GM19025 (cell line): ENCODE data around the gene WDCP.

ENCODE experiments used
- ATAC-seq: cut with Tn5 transposase; IDR thresholded peaks from one replicate; pipeline ENCODE4 v1.9.1; 2021; ENCODE audit warnings: mild to moderate bottlenecking, low read depth, moderate library complexity; ENCODE audit not compliant: unreplicated experiment

The WDCP gene

DNA sequence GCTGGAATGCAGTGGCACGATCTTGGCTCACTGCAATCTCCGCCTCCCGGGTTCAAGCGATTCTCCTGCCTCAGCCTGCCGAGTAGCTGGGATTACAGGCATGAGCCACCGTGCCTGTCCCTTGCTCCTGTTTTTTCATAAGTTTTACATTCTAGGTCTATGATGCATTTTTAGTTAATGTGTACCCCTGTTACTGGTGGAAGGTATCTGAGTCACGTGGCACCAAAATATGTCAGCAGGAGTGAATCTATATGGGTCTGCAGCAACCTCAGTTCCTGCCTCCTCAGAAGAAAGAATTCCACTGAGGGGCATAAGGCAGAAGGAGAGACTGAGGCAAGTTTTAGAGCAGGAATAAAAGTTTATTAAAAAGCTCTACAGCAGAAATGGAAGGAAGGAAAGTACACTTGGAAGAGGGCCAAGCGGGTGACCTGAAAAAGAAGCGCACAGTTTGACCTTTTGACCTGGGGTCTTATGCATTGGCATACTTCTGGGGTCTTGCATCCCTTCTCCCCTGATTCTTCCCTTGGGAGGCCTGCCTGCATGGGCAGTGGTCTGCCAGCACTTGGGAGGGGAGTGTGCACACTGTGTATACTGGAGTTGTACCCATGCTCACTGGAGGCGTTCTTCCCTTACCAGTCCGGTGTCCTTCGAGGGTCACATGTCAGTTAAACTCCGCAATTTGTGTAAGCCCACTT, 38.4 kb downstream of the WDCP start:
- no peak for ATAC-seq

DNA sequence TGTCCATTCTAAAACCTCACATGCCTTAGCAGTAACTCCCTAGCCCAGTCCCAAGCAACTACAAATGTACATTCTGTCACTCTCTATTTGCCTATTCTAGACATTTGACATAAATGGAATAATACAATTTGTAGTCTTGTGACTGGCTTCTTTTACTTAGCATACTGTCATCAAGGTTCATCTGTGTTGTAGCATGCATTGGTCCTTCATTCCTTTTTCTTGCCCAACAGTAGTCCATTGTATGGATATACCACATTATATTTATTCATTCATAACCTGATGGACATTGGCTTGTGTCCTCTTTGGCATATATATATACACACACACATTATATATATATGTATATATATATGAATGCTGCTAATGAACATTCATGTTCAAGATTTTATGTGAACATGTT, 39.5 kb downstream of the WDCP start:
- ATAC-seq, result no peak

DNA sequence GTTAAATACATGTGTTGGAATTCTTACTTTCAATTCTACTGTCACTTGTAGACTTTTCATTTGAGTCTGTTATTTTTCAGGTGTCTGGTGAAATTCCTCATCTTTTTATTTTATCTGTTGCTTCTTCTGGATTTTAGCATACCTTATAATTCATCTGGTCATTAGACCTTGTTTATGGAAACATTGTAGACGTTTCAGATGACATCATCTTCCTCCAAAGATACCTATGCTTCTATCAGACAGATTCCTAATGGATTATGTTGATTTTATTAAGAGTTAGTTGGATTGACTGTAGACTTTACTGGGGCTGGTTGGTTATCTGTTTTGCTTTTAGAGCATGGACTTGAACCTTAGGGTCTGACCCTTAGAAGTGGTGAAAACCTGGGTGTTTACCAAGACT, 52.6 kb downstream of the WDCP start:
- ATAC-seq, result no peak

DNA sequence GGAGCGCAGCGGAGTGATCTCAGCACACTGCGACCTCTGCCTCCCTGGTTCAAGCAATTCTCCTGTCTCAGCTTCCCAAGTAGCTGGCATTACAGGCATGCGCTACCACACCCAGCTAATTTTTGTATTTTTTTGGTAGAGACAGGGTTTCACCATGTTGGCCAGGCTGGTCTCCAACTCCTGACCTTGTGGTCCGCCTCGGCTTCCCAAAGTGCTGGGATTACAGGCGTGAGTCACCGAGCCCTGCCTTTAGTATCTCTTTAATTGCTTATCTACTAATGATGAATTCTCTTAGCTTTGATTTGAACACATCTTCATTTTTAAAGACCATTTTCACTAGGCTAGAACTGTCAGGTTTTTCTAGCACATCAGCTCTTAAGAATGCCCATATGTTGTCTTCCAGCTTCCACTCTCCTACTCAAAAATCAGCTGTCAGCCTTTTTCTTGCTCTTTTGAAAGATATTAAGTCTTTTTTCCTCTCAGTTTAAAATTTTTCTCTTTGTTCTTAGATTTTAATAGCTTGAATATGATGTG, 53.4 kb downstream of the WDCP start:
- ATAC-seq, result no peak

DNA sequence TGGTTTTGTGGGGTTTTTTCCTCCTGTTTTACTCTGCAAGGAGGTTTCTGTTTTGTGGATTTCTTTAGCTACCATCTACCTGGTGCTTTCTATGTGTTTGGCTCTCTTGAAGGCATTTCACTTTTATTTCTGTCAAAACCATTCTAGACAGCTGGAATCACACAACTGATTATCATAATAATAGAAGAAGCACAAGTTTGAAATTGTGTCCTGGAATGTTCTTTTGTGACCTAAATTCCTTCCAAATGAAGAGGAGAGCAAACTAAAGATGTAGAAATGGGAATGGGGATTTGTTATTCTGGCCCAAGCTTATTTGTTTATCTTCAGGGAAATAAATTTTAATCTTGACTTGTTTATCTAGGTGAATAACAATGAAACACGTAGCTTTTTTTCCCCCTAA, 54.3 kb downstream of the WDCP start:
- no peak for ATAC-seq

DNA sequence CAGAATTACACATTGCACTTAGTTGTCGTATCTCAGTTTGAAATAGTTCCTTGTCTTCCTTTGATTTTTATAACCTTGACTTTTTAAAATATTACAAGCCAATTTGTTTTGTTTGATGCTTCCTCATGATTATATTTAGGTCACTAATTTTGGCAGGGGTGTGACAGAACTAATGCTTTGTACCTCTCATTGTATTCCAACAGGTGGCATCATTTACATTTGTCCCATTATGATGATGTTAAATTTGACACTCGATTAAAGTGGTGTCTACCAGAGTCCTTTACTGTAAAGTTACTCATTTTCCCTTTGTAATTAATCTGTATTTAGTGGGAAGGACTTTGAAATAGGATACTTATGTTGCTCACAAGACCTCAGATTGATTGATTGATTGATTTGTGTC, 58.8 kb downstream of the WDCP start:
- ATAC-seq, result no peak
